NCI-H510A (cell line): ENCODE measurements around the gene MCM5.

Source experiments
- DNase-seq: peaks from one replicate; lab custom pipeline; 2025; lab: John Stamatoyannopoulos, UW

MCM5 gene

DNA sequence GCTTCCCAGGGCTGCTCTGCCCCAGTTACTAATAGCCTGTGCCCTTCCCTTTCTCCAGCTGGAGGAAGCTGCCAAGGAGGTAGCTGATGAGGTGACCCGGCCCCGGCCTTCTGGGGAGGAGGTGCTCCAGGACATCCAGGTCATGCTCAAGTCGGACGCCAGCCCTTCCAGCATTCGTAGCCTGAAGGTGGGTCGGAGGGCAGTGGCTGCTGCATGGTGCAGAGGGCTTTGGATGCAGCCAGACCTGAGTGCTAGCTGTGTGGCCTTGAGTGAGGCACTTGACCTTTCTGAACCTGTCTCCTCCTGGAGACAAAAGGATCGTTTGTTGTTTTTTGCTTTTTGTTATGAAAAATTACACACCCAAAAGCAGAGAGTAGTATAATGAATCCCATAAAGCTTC is 3.4 kb downstream of the MCM5 start:
- no peak for DNase-seq

DNA sequence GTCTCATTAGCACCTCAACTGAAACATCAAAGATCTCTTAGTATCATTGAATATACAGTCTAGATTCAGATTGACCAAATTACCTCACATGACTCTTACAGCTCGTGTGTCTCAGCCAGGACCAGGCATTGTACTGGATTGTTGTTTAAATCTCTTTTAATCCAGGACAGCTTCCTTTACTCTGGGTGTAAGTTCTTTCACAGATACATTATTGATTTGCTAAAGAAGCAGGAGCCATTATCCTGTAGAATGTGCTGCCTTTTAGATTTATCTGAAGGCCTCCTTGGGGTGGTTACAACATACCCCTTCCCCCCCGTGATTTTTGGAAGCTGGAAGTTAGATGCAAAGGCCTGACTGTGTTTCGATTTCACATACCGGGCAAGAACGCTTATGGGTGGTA is 4.2 kb downstream of the MCM5 start:
- DNase-seq = no peak

DNA sequence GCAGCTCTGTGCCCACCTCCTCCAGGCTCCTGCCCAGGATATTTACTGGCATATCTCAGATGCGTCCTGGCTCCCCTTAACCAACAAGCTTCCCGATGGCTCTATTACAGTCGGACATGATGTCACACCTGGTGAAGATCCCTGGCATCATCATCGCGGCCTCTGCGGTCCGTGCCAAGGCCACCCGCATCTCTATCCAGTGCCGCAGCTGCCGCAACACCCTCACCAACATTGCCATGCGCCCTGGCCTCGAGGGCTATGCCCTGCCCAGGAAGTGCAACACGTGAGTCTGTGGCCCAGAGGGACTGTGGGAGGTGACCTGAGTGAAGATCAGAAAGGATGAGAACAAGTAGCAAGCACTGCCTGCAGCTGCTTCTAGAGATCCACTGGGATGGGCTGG is 6.5 kb downstream of the MCM5 start:
- DNase-seq = no peak

DNA sequence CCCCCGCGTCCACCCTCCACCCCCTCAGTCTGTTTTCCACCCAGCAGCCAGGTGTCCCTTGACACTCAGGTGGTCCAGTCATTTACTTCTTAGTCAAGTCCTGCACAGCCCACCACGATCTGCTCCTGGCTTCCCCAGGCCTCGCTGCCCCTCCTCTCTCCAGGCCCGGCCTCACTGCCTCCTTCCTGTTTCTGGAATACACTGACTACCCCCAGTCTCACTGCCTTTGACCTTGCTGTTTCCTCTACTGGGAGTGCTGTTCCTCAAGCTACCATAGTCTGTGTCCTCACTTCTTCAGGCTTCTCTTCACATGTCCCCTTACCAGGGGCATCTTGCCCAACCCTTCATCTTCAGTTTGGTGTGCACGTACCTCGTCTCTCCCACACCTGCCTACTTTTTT is 7.4 kb downstream of the MCM5 start:
- no peak for DNase-seq

DNA sequence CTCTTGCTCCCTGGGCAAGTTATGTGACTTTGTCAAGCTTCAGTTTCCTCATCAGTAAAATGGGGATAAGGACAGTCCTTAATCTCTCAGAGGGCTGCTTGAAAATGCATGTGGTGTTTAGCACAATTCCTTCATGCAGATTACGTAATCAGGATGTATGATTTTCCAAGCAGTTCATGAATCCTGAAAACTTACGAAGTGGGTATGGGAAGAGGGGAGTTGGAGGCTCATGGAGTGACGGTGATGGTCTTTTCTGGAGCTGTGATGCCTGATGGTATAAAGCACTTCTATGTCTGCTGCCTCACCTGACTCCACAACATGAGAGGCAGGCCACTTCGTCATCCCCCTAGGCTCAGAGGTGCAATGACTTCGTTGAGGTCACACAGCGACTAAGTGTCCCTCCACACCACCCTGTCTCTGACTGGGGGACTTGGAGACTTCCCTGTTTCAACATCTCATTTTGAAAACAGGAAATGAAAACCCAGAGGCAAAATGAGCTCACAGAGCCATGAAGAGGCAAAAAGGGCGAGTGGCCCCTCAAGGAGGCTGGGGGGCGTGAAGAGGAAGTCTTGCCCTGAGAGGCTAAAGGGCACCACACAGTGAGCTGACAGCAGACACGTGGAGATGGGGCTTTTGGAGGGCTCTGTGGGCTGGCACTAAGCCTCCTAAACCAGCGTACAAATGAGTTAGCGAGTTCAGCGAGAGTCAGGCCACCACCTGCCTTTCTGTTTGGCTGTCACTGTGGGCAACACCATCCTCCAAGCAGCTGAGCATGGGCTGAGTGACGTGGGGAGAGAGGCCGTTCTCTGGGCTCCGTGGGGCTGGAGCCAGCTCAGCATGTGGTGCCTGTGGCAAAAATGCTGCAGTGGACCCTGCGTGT is 10.1 kb downstream of the MCM5 start:
- no peak for DNase-seq

DNA sequence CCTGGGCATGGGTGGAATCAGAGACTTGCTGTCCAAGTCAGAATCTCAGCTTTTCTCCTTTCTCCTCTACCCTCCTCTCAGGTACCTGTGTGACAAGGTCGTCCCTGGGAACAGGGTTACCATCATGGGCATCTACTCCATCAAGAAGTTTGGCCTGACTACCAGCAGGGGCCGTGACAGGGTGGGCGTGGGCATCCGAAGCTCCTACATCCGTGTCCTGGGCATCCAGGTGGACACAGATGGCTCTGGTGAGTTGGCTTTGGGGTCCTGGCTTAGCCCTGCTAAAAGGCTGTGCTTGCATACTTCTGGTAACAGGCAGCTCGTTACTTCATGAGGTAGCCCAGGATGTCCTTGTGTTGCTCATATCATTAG is 10.7 kb downstream of the MCM5 start:
- no peak for DNase-seq

DNA sequence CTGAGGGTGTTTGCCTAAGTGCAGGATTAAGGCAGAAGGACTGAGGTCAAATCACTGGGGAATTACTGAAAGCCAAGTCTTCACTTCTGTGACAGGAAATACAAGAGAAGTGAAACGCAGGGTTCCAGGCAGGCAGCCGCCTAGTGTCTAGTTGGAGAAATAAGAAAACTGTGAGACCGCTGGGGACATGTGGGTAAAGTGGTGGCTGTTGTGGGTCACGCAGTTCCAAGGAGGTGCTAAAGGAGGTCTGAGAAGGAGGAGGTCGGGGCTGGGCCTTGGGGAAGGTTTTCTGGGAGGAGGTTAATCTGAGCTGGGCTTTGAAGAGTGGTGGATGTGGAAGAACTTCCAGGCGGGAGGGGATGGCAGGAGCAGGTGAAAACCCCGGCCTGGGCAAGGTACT is 11.2 kb downstream of the MCM5 start:
- no peak for DNase-seq

DNA sequence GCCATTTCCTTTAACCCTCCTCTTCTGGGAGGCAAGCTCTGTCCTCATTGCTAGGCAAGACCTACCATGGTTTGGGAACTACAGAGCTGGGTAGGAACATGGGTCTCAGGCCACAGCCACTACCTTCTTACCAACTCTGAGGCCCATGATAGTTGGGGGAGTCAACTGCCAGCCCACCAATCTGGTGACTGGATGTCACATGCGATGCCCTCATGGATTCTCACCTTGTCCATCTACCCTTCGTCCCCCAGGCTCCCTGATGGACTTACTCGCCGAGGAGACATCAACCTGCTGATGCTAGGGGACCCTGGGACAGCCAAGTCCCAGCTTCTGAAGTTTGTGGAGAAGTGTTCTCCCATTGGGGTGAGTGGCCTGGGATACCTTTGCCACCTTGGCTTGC is 13.7 kb downstream of the MCM5 start:
- no peak for DNase-seq

DNA sequence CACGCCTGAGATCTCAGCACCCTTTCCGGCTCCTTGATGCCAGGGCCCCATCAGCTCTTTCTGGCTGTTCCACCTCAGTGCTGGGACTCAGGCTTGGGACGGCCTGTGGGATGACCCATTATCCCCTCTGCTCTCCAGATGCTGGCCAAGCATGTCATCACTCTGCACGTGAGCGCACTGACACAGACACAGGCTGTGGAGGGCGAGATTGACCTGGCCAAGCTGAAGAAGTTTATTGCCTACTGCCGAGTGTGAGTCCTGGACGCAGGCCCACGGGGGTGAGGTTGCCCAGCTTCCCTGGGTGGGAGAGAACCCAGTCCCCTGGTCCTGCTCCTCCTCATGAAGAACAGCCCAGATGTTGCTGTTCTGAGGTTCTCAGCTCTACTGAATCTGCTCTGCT is 17.7 kb downstream of the MCM5 start:
- DNase-seq = no peak

DNA sequence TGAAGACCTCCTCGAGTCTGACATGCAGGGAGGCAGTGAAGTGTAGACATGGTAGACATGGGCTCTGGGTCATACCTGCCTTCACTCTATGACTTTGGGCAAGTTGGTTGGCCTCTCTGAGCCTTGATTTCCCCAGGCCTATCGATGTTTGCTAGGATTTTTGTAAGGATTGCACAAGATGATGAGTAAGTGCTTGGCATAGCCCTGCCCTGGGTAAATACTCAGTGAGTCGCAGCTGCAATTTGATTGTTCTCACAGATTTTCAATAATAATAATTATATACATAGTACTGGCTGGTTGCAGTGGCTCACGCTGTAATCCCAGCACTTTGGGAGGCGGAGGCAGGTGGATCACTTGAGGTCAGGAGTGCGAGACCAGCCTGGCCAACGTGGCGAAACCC is 18.1 kb downstream of the MCM5 start:
- DNase-seq = no peak

DNA sequence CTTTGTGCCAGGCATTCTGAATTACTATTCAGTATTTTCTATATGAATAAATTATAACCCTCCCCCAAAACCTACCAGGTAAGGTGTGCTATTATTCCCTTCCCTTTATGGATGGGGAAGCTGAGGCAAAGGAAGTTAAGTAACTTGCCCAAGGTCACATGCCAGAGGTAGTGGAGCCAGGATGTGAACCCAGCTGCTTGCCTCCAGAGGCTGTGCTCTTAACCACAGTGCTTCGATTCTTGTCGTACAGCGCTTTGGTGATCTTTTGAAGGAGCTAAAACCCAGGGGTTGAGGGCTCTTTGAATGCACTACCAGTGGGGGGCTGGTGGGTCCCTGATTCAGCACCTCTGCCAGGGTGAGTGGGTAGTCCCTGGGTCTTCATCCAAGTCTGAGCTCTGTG is 18.8 kb downstream of the MCM5 start:
- DNase-seq = no peak

DNA sequence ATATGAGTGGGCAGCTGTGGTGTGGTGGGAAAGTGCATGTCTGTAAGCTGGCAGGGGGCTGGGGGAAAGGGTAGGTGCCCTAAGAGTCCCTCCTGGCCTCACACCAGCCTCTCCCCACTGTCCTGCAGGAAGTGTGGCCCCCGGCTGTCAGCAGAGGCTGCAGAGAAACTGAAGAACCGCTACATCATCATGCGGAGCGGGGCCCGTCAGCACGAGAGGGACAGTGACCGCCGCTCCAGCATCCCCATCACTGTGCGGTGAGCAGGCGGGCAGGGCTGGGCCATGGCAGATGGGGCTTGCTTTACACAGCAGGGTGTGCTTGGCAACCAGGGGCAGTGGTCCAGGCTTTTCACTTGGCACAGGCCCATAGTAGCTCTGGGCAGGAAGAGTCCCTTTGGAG is 19.8 kb downstream of the MCM5 start:
- DNase-seq = no peak

DNA sequence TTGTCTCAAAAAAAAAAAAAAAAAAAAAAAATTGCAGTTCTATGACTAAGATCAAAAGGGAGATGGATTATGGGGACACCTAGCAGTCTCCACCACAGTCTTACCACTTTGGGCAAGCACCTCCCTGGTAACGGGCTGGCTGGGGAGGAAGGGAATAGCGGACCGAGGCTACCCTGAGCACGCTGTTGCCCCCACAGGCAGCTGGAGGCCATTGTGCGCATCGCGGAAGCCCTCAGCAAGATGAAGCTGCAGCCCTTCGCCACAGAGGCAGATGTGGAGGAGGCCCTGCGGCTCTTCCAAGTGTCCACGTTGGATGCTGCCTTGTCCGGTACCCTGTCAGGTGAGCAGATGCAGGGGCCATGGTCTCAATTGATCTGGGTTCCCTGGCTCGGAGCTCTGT is 21.2 kb downstream of the MCM5 start:
- no peak for DNase-seq

DNA sequence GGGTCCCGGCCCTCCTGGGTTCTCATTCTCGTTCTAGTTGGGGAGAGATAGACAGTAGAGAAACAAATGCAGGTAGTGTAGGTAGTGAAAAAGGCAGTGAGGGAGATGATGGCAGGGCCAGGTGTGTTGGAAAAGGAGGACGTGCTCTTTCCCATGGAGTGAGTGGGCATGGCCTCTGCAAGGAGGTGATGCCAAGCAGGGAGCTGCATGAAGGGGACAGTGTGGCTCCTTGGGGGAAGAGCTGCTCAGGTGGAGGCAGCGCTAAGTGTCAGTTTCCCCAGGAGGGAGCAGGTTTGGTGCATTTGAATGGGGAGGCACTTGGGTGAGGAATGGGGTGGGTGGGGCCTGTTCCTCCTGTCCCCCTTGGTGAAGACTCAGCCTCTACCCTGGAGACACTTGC is 22.2 kb downstream of the MCM5 start:
- DNase-seq = no peak

DNA sequence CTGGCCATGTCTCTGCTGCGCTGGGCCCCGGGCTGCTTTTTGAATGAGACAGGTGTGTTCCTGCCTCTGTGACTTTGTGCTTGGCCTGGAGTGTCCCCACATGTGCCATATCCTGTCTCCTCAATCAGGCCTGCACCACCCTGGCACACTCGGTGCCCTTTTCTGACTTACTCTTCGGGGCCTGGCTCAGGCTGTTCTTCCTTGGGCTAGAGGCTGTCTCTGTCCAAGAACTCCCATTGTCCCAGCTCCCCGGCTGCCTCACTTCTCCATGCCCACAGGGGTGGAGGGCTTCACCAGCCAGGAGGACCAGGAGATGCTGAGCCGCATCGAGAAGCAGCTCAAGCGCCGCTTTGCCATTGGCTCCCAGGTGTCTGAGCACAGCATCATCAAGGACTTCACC is 23.0 kb downstream of the MCM5 start:
- no peak for DNase-seq

DNA sequence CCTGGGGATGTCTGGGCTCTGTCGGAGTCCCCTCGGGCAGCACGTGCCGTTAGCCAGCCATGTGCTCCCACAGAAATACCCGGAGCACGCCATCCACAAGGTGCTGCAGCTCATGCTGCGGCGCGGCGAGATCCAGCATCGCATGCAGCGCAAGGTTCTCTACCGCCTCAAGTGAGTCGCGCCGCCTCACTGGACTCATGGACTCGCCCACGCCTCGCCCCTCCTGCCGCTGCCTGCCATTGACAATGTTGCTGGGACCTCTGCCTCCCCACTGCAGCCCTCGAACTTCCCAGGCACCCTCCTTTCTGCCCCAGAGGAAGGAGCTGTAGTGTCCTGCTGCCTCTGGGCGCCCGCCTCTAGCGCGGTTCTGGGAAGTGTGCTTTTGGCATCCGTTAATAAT is 24.1 kb downstream of the MCM5 start:
- DNase-seq = no peak

DNA sequence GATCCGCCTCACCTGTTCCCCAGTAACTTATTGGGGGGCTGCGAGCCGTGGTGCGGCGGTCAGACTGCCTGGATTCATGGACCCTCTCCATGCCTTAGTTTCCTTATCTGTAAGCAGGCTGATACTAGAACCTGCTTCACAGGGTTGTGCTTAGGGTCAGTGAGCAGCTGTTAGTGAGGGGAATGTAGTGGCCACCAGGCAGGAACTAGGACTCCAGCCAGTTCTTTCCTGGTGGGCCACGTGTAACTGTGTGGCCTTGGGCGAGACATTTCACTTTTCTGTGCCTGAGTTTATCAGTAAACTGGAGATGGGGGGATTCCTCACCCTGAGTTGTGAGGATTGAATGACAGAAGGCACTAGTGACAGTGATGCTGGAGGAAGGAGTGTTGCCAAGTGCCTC is 24.8 kb downstream of the MCM5 start:
- no peak for DNase-seq

DNA sequence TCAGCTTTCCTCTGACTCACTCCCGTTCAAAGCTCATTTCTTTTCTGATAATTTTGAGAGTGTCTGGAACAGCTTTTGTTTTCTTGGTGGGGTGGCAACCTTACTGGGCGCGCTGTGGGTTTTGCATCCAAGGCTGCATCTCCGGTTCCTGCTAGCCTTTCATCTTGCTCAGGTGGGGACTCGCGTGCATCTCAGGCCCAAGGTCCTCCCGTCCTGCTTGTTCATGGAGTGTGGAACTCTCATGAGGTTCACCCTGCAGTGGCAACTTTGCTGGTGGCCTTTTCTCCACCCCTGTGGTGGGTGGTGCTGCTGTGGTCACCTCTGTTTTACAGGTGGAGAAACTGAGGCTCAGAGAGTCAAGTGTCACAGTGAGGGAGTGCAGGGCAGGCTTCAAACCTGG is 25.6 kb downstream of the MCM5 start:
- DNase-seq = no peak

DNA sequence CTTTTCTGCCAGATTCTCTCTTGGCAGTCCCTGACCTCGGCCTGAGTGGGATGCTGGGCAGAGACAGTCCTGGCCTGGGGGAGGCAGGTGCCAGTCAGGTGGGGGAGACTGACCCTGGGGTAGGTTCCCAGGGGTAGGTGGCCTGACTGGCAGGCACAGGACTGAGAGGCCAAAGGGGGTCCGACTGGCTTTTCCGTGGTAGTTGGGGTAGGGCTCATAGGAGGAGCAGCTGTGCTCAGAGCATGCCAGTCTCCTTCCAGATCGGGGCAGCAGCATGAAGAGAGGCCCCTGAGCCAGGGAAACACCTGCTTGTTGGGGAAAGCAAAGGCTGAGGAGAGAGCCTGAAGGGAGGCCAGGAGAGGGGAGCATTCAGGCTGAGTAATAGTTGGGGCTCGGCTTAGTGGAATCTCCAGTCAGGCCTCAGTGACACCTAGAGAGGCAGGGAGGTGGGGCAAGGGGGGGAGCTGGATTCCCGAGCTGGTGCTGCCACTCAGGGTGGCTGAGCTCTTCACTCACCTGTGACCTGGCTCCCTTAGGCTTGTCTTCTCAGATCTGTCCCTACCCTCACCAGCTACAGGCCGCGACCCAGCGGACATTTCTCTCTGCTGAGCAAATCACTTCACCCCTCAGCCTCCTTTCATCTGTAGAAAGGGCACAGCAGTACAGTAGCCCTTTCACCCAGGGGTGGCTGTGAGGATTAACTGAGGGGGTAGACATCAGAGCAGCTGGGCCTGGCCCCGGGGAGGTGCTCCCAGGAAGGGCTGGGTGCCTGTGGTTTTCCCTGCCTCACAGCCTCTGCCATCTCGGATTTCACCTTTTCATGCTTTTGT is 26.2 kb downstream of the MCM5 start:
- DNase-seq = peak; percentile 66

DNA sequence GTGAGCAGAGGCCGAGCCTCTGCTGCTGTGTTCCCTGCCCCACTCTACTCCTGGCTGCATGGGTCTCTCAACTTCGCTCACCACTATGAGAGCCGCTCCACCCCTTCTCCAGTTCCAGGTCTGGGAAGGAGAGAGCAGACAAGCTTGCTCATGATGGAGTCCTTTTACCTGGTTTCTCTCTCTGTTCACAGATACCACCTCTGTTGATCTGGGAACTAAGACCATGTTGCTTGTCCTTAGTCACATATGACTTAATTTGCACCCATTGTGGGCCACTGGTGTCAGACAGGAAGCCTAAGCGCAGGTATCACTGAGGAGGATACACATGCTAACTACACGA is 26.8 kb downstream of the MCM5 start:
- DNase-seq = no peak

DNA sequence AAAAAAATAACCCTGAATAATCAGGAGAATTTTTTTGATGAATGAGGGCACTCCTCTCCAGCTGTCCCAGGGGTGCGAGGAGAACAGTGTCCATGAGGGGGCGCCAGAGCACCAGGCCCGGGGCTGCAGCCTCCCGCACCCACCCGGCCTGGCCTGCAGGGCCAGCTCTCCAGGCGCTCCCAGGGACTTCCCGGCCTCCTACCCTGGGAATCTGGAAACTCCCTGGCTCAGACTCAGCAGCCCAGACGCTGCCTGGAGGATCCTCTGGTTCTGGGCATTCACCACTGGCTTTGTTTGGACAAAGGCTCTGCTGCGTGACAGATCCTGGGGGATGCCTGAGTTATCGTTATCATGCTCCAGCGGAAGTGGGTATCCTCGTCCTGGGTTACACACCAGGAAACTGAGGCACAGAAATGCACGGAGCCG is 31.0 kb downstream of the MCM5 start:
- DNase-seq = no peak

DNA sequence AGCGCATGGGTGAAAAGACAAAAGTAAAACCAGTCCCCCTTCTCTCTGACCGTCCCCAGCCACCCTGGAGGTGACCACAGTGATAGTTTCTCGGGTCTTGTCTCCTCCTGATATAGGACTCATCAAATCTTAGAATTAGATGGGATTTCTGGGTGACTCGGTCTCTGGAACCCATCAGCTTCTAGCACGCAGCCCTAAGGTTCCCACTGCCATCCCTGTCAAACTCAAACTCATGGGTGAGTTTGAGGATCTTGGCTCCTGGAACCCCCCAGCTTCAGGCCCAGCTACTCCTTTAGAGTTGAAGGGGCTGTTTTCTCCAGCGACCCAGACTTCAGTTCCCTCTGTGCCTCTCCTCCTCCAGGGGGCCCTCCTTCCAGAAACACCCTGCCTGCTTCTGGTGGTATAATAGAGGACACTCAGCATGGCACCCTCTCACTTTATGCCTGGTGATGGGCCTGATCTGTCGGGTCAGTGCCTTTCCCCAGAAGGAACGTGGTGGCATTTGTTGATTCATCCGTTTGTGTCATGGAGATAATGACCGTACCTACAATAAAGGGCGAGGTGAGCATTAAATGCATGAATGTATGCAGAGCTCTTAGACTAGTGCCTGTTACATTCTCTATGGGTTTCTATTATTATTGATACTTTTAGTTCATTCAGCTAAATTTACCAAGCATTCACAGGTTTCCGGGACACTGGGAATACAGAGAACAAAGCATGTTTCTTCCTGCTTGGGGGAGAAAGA is 31.7 kb downstream of the MCM5 start:
- no peak for DNase-seq
